Mesenteric fat pad (tissue), 1 donor: ENCODE measurements around the gene DENND1C. TPM values are rescaled to one million over a fixed set of nuclear protein-coding genes. Genes with fewer than 3 reads are reported as not detected.

ENCODE experiments used
- DNase-seq: peaks from one replicate; pipeline ENCODE4 v3.0.0-alpha.2; 2020; ENCODE audit warnings: low spot score
- total RNA-seq: library from RNA; stranded (reverse); fragmentation: NEBNext Ultra II Directional; extraction: Animal tissue kit (Norgen Biotek cat#: 25700); gene quantifications from one replicate; pipeline ENCODE4 v1.2.1, GENCODE V29; 2021
- donor health status: DM: yes; HTN: yes; CAD: no.

The DENND1C gene
- total RNA-seq, 1 donor from 2014 or later = 4.5 TPM

DNA sequence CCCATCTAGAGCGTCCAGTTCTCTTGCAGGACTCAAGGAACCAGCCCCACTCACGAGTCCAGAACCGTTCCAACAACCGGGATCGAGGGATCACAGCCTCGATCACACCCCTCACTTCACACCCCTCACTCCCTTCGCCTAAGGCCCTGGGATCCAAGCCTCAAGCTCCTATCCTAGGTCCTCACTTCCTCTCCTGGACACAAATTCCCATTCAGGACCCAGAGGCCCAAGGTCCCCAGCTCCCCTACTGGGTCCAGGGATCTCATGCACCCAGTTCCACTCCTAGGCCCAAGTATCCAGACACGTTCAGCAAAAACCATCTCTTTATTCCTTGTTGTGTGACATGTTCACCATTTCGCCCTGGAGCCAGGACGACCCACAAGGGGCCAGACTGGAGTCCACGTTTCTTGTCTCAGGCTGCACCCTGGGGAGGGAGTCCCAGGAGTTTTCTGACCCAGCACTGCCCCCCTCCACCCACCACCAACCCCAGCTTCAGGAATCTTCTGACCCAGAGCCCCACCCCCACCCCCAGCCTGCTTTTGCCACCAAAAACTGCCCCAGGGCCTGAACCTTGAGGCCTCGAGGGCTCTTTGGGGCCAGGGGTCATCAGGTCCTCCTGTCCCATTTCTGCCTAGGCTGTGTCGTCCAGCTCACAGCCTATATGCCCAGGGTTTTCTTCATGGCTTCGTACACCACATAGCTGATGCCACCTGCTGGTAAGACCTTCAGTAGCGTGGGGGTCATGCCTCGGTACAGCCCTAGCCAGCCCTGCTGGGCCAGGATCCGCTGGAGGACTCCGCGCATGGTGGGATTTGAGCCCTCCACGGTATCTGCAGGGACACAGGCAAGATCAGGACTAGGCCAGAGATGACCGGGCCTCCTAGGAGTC, 55.6 kb downstream of the DENND1C start:
- DNase-seq = no peak

DNA sequence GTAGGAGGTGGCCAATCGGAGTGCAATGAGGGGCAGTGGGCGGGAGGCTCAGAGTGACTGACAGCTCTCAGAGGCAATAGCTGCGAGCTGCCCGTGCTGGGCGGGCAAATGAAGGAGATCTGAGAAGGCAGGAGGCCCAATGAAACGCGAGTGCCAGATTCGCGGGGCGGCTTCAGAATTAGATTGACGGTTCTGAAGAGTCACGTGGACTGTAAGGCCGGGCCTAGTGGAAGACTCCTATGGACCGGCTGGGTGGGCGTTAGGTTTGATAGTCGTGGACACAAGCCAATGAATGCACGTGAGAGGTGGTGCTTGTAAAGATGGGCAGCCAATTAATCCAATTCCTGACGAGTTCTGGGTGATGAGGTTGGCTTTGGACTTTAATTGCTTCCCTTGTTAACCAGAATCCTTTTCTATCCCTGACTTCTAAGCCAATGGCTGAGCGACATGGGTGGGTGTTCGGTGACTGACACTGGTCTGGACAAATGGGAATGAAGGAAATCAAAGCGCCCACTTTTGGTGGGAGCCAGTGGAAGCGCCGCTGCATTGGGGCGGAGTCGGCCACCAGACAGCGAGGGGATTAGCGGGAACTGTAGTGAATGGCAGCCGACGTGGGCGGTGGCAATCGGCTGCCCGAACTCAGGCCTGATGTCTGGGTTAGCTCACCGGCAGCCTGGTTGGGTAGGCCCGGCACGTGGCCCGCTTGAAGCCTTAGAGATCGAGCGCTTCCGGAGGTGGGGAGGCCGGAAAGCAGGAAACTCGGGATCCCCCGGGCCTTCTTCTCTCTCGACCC, 56.5 kb downstream of the DENND1C start:
- DNase-seq = peak; percentile 99

DNA sequence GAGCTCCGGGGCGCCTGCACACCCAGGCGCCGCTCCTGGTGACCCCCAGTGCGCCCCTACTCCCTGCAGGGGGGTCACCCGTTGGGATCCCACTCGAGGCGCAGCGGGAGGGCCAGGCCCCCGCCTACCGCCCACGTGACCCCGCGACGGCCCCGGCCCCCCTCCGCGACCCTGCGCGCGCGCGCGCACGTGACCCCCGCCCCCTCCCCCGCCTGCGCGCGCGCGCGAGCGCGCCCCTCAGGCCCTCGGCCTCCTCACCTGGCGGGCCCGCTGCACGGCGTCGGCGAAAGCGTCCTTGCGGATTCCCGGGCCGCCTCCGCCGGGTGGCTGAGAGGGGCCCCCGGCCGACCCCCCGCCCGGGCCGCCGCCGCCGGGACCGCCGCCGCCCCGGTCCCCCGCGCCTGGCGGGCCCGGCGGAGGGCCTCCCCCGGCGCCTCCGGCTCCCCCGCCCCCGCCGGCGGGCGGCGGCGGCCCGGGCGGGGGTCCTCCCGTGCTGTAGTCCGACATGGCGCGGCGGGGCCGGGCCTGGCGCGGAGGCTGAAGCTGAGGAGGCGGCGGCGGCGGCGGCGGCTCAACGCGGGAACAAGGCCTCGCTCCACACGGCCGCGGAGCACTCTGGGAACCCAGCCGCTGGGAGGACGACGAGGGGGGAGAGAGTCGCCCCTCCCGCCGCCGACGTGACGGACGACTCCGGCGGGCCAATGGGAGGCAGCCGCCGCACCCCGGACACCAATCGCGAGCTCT, 57.2 kb downstream of the DENND1C start, which contains the start of gene KHSRP:
Gene KHSRP (minus strand): TSS at position 617 of the 744 bp plus-strand sequence. CDS start 110 bp downstream, at position 507.
- no peak for DNase-seq

DNA sequence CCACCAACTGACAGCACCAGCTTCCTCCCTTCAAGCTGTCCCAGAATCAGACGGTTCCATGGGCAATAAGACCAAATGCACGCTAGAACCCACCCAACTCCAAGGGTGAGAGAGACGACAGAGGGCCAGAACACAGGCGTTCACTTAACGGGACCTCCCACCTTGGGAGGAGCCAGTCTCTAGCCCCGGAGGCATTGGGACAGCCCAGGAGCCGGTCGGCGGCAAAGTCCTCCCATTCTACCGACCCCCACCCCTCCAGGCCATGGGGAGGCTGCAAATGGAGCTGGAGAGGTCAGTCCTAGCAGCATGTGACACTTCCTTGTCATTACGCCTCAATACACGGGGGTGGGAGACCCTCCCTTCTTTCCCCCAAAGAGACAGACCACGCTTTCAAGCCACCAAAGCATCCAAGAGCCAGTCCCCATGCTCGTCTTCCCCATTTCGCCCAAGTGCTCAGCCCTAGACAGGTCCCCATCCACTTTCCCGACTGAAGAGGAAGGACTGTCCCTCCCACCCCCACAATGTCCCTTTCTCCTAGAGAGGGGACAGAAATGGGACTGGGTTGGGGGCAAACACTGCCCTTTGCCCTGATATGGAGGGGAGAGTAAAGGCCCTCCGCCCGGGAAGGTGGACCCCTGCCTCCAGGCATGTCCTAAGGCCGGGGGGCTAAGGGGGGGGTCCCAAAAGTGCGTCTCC, 57.9 kb downstream of the DENND1C start:
- DNase-seq = no peak

DNA sequence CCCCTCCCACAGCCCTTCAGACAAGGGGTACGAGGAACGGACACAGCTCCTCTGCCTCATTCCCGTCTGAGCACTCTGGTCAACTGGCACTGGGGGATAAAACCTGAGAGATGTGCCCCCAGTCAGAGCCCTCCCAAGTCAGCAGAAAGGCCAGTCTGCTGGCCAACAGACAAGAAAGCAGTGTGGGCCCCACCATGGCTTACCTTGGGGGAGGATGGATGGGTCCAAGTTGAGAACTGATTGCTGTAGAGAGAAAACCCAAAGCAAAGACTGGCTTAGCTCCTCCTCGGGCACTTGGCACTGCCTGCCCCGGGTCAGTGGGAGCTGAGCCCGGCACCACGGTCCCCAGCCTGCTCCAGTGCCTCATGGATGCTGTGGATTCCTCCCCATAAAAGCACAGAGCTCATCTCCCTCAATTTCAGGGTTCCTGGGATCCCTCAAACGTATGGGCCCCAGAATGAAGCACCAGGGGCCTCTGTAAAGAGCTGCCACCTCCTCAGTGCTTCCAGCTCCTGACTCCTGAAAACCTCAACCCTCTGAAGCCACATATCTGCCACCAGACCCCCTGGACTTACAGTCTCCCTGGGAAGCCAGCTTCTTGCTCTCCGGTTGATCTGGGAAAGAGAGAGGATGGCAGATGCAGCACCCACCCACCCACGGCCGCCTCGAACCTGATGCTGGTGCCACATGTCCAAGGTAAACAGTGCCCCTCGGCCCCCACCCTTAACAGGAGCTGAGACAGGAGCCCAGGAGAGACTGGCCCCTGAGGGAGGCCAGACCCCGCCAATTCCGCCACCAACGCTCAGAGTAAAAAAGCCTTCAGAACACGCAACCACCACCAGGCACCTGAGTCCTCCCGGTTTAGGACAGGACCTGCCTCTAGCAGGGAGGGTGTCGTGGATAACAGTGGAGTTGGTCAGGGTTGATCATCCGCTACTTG, 60.2 kb downstream of the DENND1C start:
- DNase-seq = no peak

DNA sequence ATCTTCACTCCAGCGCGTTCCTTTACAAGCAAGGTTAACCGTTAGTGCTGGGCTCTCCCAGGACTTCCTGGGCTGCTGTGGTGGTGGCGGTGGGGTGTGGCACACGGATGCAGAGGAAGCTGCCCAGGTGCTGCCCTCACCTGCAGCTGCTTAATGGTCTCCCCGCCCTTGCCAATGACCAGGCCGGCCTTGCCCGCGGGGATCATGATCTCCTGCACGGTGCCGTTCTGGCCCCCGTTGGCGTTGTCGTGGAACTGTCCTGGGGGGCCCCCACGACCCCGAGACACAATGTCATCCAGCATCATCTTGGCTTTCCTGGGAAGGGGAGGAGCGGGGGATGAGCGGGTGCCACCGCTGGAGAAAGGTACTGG, 63.0 kb downstream of the DENND1C start:
- no peak for DNase-seq

DNA sequence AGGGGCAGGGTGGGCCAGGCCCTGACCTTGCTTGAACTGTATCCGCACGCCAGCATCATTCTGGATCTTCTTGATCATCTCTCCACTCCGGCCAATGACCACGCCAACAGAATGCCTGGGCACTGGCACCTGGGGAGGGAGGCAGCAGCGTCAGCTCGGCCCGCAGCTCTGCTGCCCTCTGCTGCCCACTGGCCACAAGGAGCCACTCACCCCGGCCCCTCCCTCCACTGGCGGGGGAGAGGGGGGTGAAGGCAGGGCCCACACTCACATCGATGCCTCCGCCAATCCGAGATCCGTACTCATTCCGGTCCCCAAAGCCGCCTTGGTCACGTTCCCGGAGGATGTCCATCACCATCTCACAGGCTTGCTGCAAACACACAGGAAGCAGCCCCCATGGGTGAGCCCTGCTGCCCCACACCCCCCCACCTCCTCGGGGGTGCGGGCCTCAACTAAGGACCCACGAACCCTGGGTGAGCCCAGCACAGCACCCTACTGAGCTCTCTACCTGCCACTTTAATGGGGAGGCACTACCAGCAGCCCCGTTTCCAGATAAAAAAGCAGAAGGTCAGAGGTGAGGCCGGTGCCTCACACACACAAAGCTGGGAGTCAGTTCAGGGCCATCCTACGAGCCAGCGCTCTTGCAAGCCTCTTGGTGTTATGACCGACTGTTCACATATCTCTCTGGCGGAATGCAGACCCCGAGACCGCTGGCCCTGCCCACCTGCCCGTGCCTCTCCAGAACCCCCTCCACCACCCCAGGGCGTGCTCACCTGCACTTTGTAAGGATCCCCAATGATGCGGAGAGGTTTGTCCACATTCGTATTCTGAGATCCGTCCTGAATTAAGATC, 63.6 kb downstream of the DENND1C start:
- DNase-seq = no peak

Other genes starting within 250 kb of the DENND1C start
- gene MLLT1, start 201.8 kb downstream of the DENND1C start, total RNA-seq = 62.3 TPM
- gene ACER1, start 148.2 kb downstream of the DENND1C start, total RNA-seq = not detected
- gene CLPP, start 120.3 kb downstream of the DENND1C start, total RNA-seq = 59.8 TPM
- gene ALKBH7, start 109.0 kb downstream of the DENND1C start, total RNA-seq = 45.7 TPM
- gene PSPN, start 105.9 kb downstream of the DENND1C start, total RNA-seq = 0.87 TPM
- 39.1 TPM for gene GTF2F1, start 88.6 kb downstream of the DENND1C start, total RNA-seq
- gene KHSRP, start 57.0 kb downstream of the DENND1C start, total RNA-seq = 168 TPM
- gene SLC25A41, start 48.0 kb downstream of the DENND1C start, total RNA-seq = not detected
- gene SLC25A23, start 22.0 kb downstream of the DENND1C start, total RNA-seq = 21.5 TPM
- not detected for gene CRB3, start 17.5 kb downstream of the DENND1C start, total RNA-seq
- 0.48 TPM for gene TUBB4A, start 20.5 kb upstream of the DENND1C start, total RNA-seq
- 1.8 TPM for gene TNFSF9, start 49.2 kb upstream of the DENND1C start, total RNA-seq
- gene CD70, start 109.4 kb upstream of the DENND1C start, total RNA-seq = not detected
- gene TNFSF14, start 188.4 kb upstream of the DENND1C start, total RNA-seq = 4.5 TPM
- gene C3, start 238.9 kb upstream of the DENND1C start, total RNA-seq = 1,009 TPM